NCI-H128 (cell line): ENCODE measurements around the gene DDX18.

Experiments
- DNase-seq: peaks from one replicate; lab custom pipeline; 2025; ENCODE audit not compliant: unreplicated experiment; lab: John Stamatoyannopoulos, UW

The DDX18 gene

GRCh38 chr2:117833911-117834310, 19.4 kb downstream of the DDX18 start:
- DNase-seq: no peak

GRCh38 chr2:117834992-117835391, 20.5 kb downstream of the DDX18 start:
- no peak for DNase-seq

GRCh38 chr2:117835990-117836760, 21.7 kb downstream of the DDX18 start:
- no peak for DNase-seq

- no peak for DNase-seq
Measured at GRCh38 chr2:117845304-117845703, 30.8 kb downstream of the DDX18 start.

GRCh38 chr2:117850015-117850414, 35.5 kb downstream of the DDX18 start:
- no peak for DNase-seq

- no peak for DNase-seq
Measured at GRCh38 chr2:117850461-117850860, 36.0 kb downstream of the DDX18 start.

- no peak for DNase-seq
Measured at GRCh38 chr2:117851969-117852368, 37.5 kb downstream of the DDX18 start.

GRCh38 chr2:117853316-117853715, 38.8 kb downstream of the DDX18 start:
- no peak for DNase-seq

GRCh38 chr2:117853873-117854272, 39.4 kb downstream of the DDX18 start:
- no peak for DNase-seq

GRCh38 chr2:117854610-117855009, 40.1 kb downstream of the DDX18 start:
- no peak for DNase-seq

GRCh38 chr2:117855886-117856285, 41.4 kb downstream of the DDX18 start:
- no peak for DNase-seq

- no peak for DNase-seq
Measured at GRCh38 chr2:117856415-117857210, 42.1 kb downstream of the DDX18 start.

GRCh38 chr2:117858336-117858735, 43.8 kb downstream of the DDX18 start:
- no peak for DNase-seq

GRCh38 chr2:117858892-117859531, 44.5 kb downstream of the DDX18 start:
- DNase-seq: no peak

GRCh38 chr2:117859532-117859911, 45.0 kb downstream of the DDX18 start:
- no peak for DNase-seq

GRCh38 chr2:117859924-117860647, 45.6 kb downstream of the DDX18 start:
- DNase-seq: no peak

- DNase-seq: no peak
Measured at GRCh38 chr2:117862459-117862858, 48.0 kb downstream of the DDX18 start.

- no peak for DNase-seq
Measured at GRCh38 chr2:117875786-117876185, 61.3 kb downstream of the DDX18 start.

GRCh38 chr2:117879003-117879402, 64.5 kb downstream of the DDX18 start:
- no peak for DNase-seq
